Stimulated activated CD4-positive, alpha-beta T cell treated with anti-CD3 and anti-CD28 coated beads, Interleukin-2, amount 100 ng/mL, for 24 hours (primary cell): Measurements from ENCODE around the gene MINDY4.

Experiments
- DNase-seq, 2 donors: peaks; one replicate each; pipeline ENCODE4 v3.0.0-alpha.2; 2020

The MINDY4 gene

GRCh38 chr7:30920584-30921539 lies 149.6 kb downstream of the MINDY4 start:
- no peak for DNase-seq

GRCh38 chr7:30921540-30922401 lies 150.6 kb downstream of the MINDY4 start:
- DNase-seq: no peak

GRCh38 chr7:30922596-30922995 lies 151.4 kb downstream of the MINDY4 start:
- DNase-seq: no peak

GRCh38 chr7:30923009-30923773 lies 152.0 kb downstream of the MINDY4 start:
- no peak for DNase-seq

GRCh38 chr7:30923774-30924413 lies 152.7 kb downstream of the MINDY4 start:
- DNase-seq: no peak

GRCh38 chr7:30924624-30925023 lies 153.4 kb downstream of the MINDY4 start:
- DNase-seq: no peak

- DNase-seq: no peak
These were observed 153.9 kb downstream of the MINDY4 start for GRCh38 chr7:30925117-30925516.

- no peak for DNase-seq
These were observed 154.7 kb downstream of the MINDY4 start for GRCh38 chr7:30925913-30926312.

GRCh38 chr7:30926313-30926712 lies 155.1 kb downstream of the MINDY4 start:
- no peak for DNase-seq

GRCh38 chr7:30927040-30927439 lies 155.8 kb downstream of the MINDY4 start:
- peak in 1 of 2 donors; percentile 5 for DNase-seq

- DNase-seq: no peak
These were observed 156.3 kb downstream of the MINDY4 start for GRCh38 chr7:30927559-30927958.

GRCh38 chr7:30928254-30928872 lies 157.1 kb downstream of the MINDY4 start:
- DNase-seq: peak in 1 of 2 donors; percentile 7

GRCh38 chr7:30929686-30930085 lies 158.5 kb downstream of the MINDY4 start:
- peak in 1 of 2 donors; percentile 9 for DNase-seq

- no peak for DNase-seq
These were observed 159.4 kb downstream of the MINDY4 start for GRCh38 chr7:30930621-30931020.

- DNase-seq: no peak
These were observed 160.1 kb downstream of the MINDY4 start for GRCh38 chr7:30931161-30931928.

- DNase-seq: no peak
These were observed 160.8 kb downstream of the MINDY4 start for GRCh38 chr7:30931929-30932540.

- DNase-seq: no peak
These were observed 161.3 kb downstream of the MINDY4 start for GRCh38 chr7:30932562-30932961.

GRCh38 chr7:30933124-30933974 lies 162.1 kb downstream of the MINDY4 start:
- DNase-seq: no peak

- no peak for DNase-seq
These were observed 163.0 kb downstream of the MINDY4 start for GRCh38 chr7:30934225-30934624.
